ENCODE data around the gene R3HDM2.
A peak's percentile ranks its signal among the peaks of the same experiment; 100 is the strongest.

The R3HDM2 gene

DNA sequence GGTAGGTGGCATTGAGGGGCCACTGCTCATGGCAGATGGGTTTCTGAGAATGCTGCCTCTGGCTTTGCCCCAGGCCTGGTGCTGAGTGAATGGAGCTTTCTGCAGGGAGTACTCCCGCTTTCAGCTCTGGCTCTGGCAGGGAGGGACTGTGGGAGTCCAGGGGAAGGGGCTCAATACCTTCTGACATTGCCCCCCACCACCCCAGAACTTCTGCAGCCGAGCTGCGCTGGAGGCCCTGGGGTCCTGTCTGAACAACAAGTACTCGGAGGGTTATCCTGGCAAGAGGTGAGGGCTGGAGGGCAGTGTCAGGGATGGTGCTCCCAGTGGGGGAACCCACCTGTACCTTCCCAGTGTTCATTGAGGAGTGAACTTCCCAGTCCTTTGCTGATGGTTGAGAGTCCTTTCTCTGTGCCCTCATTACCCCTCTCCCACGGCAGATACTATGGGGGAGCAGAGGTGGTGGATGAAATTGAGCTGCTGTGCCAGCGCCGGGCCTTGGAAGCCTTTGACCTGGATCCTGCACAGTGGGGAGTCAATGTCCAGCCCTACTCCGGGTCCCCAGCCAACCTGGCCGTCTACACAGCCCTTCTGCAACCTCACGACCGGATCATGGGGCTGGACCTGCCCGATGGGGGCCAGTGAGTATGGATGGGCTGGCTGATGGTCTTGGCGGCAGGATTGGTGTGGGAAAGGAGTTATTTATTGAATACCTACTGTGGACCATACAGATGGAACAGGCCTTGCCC lies 199.4 kb downstream of the R3HDM2 start:
- H3K4me3 ChIP-seq (ENCODE audit: insufficient read depth, low read depth, low read length) = no peak overlapping the region
- H3K27me3 ChIP-seq (ENCODE audit: control insufficient read depth, insufficient read depth, low read length, poor library complexity, severe bottlenecking) = peaks cover 45% of the 10 kb centered on the region
- H3K27ac ChIP-seq (ENCODE audit: insufficient read depth, low read depth, low read length, poor library complexity, severe bottlenecking) = no peak overlapping the region
- 95% methylated on average over 13 of the region's 13 CpGs for WGBS, 2 experiments
- H3K4me1 ChIP-seq (ENCODE audit: control insufficient read depth, insufficient read depth, low read length) = peaks cover 38% of the 10 kb centered on the region
- peaks cover 23% of the 10 kb centered on the region for H3K36me3 ChIP-seq (ENCODE audit: control insufficient read depth, insufficient read depth, low read length)
- H3K9me3 ChIP-seq (ENCODE audit: control insufficient read depth, low read length) = no peaks in the 10 kb centered on the region

DNA sequence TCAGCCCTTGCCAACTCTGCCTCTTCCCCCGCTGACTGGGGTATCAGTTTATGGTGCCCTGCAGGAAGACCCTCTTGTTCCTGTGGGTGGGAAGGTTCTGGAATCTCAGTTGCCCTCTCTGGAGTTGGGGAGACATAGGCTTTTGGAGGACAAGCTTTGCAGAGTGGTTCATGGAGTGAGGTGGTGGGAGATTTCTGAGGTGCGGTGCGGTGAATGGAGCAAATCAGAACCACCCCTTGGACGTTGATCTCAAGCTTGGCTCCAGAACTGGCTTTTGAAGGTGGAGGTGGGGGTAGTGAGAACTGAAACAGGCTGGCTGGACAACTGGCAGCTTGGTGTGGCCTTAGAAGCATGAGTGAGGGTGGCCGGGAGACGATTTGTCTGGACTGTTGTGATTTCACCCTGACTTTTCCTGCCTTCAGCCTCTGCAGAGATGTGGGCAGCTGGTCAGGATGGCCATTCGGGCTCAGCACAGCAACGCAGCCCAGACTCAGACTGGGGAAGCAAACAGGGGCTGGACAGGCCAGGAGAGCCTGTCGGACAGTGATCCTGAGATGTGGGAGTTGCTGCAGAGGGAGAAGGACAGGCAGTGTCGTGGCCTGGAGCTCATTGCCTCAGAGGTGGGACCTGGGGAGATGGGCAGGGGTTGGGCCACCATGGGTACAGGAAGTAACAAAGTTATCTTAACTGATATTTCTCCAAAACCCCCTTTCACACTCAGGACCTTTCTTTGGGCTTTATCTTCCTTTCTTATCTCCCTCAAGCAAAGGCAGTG lies 200.3 kb downstream of the R3HDM2 start:
- H3K9me3 ChIP-seq (ENCODE audit: control insufficient read depth, low read length) = no peaks in the 10 kb centered on the region
- 61% methylated on average over 10 of the region's 10 CpGs for WGBS, 2 experiments
- H3K27ac ChIP-seq (ENCODE audit: insufficient read depth, low read depth, low read length, poor library complexity, severe bottlenecking) = peak overlapping the region; percentile 92
- peaks cover 39% of the 10 kb centered on the region for H3K4me1 ChIP-seq (ENCODE audit: control insufficient read depth, insufficient read depth, low read length)
- H3K4me3 ChIP-seq (ENCODE audit: insufficient read depth, low read depth, low read length) = peak overlapping the region; percentile 65
- H3K27me3 ChIP-seq (ENCODE audit: control insufficient read depth, insufficient read depth, low read length, poor library complexity, severe bottlenecking) = peaks cover 45% of the 10 kb centered on the region
- H3K36me3 ChIP-seq (ENCODE audit: control insufficient read depth, insufficient read depth, low read length) = peaks cover 23% of the 10 kb centered on the region

DNA sequence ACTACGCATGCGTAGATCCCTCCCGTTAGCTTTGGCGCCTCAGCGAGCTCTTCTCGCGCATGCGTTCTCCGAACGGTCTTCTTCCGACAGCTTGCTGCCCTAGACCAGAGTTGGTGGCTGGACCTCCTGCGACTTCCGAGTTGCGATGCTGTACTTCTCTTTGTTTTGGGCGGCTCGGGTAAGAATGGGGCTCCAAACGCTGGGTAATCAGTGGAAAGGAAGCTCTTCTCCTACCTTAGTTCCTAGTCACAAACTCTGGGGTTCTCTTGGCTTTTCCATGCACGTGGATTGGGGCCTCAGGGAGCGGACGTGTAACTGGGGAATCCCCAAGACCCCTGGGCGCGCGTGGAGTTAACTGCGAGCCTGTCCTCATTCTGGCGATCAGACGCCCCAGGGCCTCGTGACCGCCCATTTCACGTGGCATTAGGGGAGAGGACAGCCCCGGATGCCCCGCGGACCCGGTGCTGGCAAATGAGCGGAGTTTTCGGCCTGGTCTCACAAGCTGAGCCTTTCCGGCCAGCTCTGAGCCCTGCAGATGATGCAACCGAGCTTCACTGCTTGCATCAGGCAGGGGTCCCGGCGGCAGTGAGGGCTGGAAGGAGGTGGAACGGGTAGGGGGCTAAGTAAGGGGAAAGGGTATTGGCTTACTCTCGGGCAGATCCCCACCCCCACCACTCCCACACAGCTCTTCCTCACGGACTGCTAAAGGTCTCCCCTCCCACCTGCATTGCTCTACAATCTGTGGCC lies 201.0 kb downstream of the R3HDM2 start, which contains the start of gene SHMT2:
SHMT2 (plus strand) TSS at position 78 of the 747 bp plus-strand sequence; CDS start at position 146, 68 bp downstream.
- 0 to 1% methylated on average over 41 to 42 of the region's 42 CpGs for WGBS, 2 experiments

DNA sequence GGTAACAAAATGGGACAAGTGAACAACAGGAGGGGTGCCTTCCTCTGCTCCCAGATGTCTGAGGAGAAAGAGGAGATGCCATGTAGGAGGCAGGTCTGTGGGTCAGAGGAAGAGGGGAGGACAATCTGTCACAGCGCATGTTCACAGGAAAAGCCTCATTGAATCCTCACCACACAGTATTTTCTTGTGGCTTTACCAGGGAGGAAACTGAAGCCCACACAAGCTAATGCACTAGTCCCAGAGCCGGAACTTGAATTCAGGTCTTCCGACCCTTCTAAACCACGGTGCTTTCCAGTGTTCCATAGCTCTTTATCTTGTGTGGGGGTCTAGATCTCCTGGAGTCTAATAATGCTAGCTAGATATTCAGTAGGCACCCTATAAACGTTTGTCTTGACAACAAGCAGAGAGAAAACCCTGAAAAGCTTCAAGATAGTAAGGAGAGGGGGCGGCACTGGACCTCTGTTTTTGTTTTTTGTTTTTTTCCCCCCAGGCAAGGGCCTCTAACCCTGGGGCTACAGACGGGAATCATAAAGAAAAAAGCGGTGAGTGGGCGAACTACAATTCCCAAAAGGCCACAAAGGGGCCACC lies 201.7 kb downstream of the R3HDM2 start:
- Histone ChIP-seq H3K4me3 (ENCODE audit: insufficient read depth, low read depth, low read length) (peak overlapping the region; percentile 65), H3K36me3 (ENCODE audit: control insufficient read depth, insufficient read depth, low read length) (peaks cover 23% of the 10 kb centered on the region), H3K4me1 (ENCODE audit: control insufficient read depth, insufficient read depth, low read length) (peaks cover 31% of the 10 kb centered on the region), H3K27me3 (ENCODE audit: control insufficient read depth, insufficient read depth, low read length, poor library complexity, severe bottlenecking) (peaks cover 53% of the 10 kb centered on the region), H3K27ac (ENCODE audit: insufficient read depth, low read depth, low read length, poor library complexity, severe bottlenecking) (no peak overlapping the region), H3K9me3 (ENCODE audit: control insufficient read depth, low read length) (no peaks in the 10 kb centered on the region)
- 25 to 31% methylated on average over 9 of the region's 9 CpGs for WGBS, 2 experiments

More for the DNA sequence above, 201.0 kb downstream of the R3HDM2 start, which contains the start of gene SHMT2:
- Histone ChIP-seq H3K27ac (ENCODE audit: insufficient read depth, low read depth, low read length, poor library complexity, severe bottlenecking) (peak within 1 kb of the TSS; percentile 92), H3K36me3 (ENCODE audit: control insufficient read depth, insufficient read depth, low read length) (peaks cover 23% of the 10 kb centered on the region), H3K4me1 (ENCODE audit: control insufficient read depth, insufficient read depth, low read length) (peaks cover 31% of the 10 kb centered on the region), H3K4me3 (ENCODE audit: insufficient read depth, low read depth, low read length) (peak within 1 kb of the TSS; percentile 65), H3K9me3 (ENCODE audit: control insufficient read depth, low read length) (no peaks in the 10 kb centered on the region), H3K27me3 (ENCODE audit: control insufficient read depth, insufficient read depth, low read length, poor library complexity, severe bottlenecking) (peaks cover 46% of the 10 kb centered on the region)

DNA sequence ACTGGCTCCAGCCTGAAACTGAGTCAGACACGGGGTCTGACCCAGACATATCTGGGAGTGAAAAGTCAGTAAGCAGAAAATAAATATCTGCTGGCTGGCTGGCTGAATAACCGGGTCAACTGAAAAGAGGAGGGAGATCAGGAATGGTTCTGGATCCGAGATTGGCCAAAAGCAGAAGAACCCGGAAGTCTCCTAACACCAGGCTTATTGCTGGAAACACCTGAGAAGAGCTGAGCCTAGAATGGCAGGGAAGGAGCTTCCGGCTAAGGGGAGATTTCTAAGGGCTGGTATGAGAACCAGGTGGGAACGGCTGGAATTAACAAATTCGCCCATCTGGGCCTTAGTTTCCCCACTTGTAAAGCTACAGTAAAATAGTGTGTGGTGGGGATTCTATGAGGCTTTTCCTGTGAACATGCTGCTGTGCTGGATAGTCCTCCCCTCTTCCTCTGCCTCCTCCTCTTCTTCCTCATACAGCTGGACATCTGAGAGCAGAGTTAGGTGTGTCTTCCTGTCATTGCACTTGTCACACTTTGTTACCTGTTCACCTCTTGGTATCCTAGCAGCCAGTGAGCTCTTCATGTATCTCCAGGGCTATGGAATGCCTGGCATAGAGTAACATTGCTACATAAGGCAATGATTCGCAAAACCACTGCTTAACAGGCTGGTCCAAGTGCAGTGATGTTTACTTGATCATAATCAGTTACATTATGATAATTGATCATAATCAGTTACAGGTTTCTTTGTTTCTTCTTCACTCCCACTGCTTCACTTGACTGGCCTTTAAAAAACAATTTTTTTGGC lies 203.3 kb downstream of the R3HDM2 start:
- Histone ChIP-seq H3K27ac (ENCODE audit: insufficient read depth, low read depth, low read length, poor library complexity, severe bottlenecking) (no peak overlapping the region), H3K9me3 (ENCODE audit: control insufficient read depth, low read length) (no peaks in the 10 kb centered on the region)
- WGBS, 2 experiments = 41% methylated on average over 8 of the region's 8 CpGs

DNA sequence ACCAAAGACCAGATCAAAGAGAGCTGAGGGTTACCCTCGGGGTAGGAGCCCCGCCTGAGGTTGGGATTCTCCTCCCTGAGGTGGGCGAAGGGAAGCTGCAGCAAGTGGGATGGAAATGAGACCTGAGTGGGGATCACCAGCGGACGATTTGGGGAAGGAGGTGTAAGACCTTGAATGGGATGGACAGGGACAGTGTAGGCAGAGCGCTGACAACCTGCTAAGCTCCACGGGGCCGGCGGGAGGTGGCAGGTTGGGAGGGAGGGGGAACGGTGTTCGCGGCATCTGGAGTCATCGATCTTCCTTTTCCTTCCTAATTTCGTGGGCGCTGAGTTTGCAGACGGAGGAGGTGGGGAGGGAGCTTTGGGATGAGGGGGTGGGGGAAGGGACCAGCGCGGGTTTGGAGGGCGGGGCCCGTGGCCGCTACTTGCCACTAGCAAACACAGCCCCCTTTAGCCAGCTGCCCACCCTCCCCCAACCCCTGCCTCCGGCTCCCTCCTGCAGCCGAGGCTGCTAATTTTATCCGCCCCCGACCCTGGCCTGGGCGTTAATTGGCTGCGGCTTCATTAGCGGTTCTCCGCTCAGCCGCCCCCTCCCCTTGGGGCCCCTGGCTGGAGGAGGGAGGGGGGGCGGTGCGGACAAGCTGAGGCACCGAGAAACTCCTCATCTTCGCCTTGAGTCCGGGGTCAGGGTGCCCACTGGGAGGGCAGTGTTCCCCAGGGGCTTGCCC lies 204.1 kb downstream of the R3HDM2 start:
- Histone ChIP-seq H3K4me1 (ENCODE audit: control insufficient read depth, insufficient read depth, low read length) (peaks cover 31% of the 10 kb centered on the region), H3K4me3 (ENCODE audit: insufficient read depth, low read depth, low read length) (peak overlapping the region; percentile 17)

More for the DNA sequence above, 203.3 kb downstream of the R3HDM2 start:
- Histone ChIP-seq H3K27me3 (ENCODE audit: control insufficient read depth, insufficient read depth, low read length, poor library complexity, severe bottlenecking) (peaks cover 69% of the 10 kb centered on the region), H3K4me1 (ENCODE audit: control insufficient read depth, insufficient read depth, low read length) (peaks cover 31% of the 10 kb centered on the region), H3K36me3 (ENCODE audit: control insufficient read depth, insufficient read depth, low read length) (peaks cover 7% of the 10 kb centered on the region), H3K4me3 (ENCODE audit: insufficient read depth, low read depth, low read length) (peak overlapping the region; percentile 17)

DNA sequence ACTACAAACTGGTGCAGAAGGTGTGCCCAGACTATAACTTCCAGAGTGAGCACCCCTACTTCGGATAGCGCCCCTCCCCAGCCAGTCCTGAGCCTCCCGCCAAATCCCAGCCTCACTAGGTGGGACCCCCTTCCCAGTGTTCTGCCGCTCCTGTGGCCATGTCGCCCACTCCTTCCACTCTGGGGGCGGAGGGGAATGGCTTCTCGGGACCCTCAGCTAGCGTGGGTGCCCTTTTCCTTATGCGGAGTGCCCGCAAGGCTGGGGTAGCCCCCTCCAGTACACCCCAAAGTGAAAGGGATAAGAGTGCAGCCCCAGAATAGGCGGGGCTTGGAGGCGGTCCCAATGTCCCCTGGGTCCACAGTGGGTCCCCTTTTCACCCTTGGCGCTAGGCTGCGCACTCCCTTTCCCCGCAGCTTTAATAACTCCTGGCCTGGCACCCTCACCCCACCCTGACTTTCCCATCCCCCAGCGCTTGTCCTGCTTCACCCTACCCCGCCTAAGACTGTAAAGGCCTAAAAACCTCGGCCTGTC lies 205.1 kb downstream of the R3HDM2 start:
- 45 to 49% methylated on average over 18 of the region's 18 CpGs for WGBS, 2 experiments
- Histone ChIP-seq H3K27me3 (ENCODE audit: control insufficient read depth, insufficient read depth, low read length, poor library complexity, severe bottlenecking) (peaks cover 87% of the 10 kb centered on the region), H3K27ac (ENCODE audit: insufficient read depth, low read depth, low read length, poor library complexity, severe bottlenecking) (no peak overlapping the region), H3K36me3 (ENCODE audit: control insufficient read depth, insufficient read depth, low read length) (no peaks in the 10 kb centered on the region), H3K4me3 (ENCODE audit: insufficient read depth, low read depth, low read length) (no peak overlapping the region), H3K9me3 (ENCODE audit: control insufficient read depth, low read length) (no peaks in the 10 kb centered on the region), H3K4me1 (ENCODE audit: control insufficient read depth, insufficient read depth, low read length) (peaks cover 38% of the 10 kb centered on the region)

More for the DNA sequence above, 204.1 kb downstream of the R3HDM2 start:
- Histone ChIP-seq H3K27ac (ENCODE audit: insufficient read depth, low read depth, low read length, poor library complexity, severe bottlenecking) (no peak overlapping the region), H3K9me3 (ENCODE audit: control insufficient read depth, low read length) (no peaks in the 10 kb centered on the region), H3K27me3 (ENCODE audit: control insufficient read depth, insufficient read depth, low read length, poor library complexity, severe bottlenecking) (peaks cover 77% of the 10 kb centered on the region), H3K36me3 (ENCODE audit: control insufficient read depth, insufficient read depth, low read length) (no peaks in the 10 kb centered on the region)
- WGBS, 2 experiments = 2 to 3% methylated on average over 33 to 35 of the region's 35 CpGs

DNA sequence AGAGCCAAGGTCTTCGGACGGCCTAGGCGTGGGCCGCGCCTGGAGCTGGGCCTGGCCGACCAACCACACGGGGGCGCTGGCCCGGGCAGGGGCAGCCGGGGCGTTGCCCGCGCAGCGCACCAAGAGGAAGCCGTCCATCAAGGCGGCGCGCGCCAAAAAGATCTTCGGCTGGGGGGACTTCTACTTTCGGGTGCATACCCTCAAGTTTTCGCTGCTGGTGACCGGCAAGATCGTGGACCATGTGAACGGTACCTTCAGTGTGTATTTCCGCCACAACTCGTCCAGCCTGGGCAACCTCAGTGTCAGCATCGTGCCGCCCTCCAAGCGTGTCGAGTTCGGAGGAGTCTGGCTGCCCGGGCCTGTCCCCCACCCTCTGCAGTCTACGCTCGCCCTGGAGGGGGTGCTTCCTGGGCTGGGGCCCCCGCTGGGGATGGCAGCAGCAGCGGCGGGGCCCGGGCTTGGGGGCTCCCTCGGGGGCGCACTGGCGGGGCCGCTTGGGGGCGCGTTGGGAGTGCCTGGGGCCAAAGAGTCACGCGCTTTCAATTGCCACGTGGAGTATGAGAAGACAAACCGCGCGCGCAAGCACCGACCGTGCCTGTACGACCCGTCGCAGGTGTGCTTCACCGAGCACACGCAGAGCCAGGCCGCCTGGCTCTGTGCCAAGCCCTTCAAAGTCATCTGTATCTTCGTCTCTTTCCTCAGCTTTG lies 205.7 kb downstream of the R3HDM2 start:
- 28 to 29% methylated on average over 61 of the region's 61 CpGs for WGBS, 2 experiments
- H3K4me3 ChIP-seq (ENCODE audit: insufficient read depth, low read depth, low read length) = no peak overlapping the region
- H3K4me1 ChIP-seq (ENCODE audit: control insufficient read depth, insufficient read depth, low read length) = peaks cover 37% of the 10 kb centered on the region
- H3K27me3 ChIP-seq (ENCODE audit: control insufficient read depth, insufficient read depth, low read length, poor library complexity, severe bottlenecking) = peaks cover 93% of the 10 kb centered on the region
- no peak overlapping the region for H3K27ac ChIP-seq (ENCODE audit: insufficient read depth, low read depth, low read length, poor library complexity, severe bottlenecking)
- H3K36me3 ChIP-seq (ENCODE audit: control insufficient read depth, insufficient read depth, low read length) = no peaks in the 10 kb centered on the region
- no peaks in the 10 kb centered on the region for H3K9me3 ChIP-seq (ENCODE audit: control insufficient read depth, low read length)
